B cell (primary cell): ENCODE results near the gene STAT4. TPM values are rescaled to one million over a fixed set of nuclear protein-coding genes. Genes with fewer than 3 reads are reported as not detected.

ENCODE experiments used
- ATAC-seq: fragments of 200-7000 bp; cut with Tn5 transposase; one replicate; pipeline ENCODE4 v1.10.0; 2021; ENCODE audit warnings: low read depth, mild to moderate bottlenecking, moderate number of reproducible peaks, moderate library complexity
- CTCF ChIA-PET: fragments of 350-600 bp; sonication (Branson Sonifier 250); formaldehyde crosslinking; loops from one replicate; lab custom pipeline; 2021; ENCODE audit warnings: antibody characterized with exemption, inconsistent platforms; lab: Charles Lee
- POLR2A ChIA-PET: fragments of 350-600 bp; sonication (Branson Sonifier 250); formaldehyde crosslinking; loops from one replicate; lab custom pipeline; 2021; ENCODE audit warnings: antibody characterized with exemption; lab: Charles Lee
- DNase-seq: peaks from one replicate; pipeline ENCODE4 v3.0.0; 2013
- H2AFZ ChIP-seq: 2 replicates; pipeline ENCODE4 v1.6.1; 2012; ENCODE audit warnings: mild to moderate bottlenecking, low read depth, low read length; ENCODE audit not compliant: insufficient read depth, poor library complexity, severe bottlenecking
- H3K27ac ChIP-seq, 2 donors: 1 replicate in 1 of 2; 2 replicates in 1 of 2; pipeline ENCODE4 v1.5.1; 2012 to 2013; ENCODE audit warnings: low read length in 2 of 2, mild to moderate bottlenecking in 2 of 2, moderate library complexity in 1 of 2
- H3K27me3 ChIP-seq, 4 experiments: fragments of 200-600 bp in 1 of 4; sonication (generic) in 1 of 4; replicated peaks in 1 of 4; 1 replicate in 2 of 4; 2 replicates in 2 of 4; pipeline versions ENCODE4 v1.6.1 to v1.7.0; 2013 to 2016; ENCODE audit warnings: low read length in 3 of 4, mild to moderate bottlenecking in 2 of 4, mixed read lengths in 1 of 4, moderate library complexity in 1 of 4; ENCODE audit not compliant: insufficient read depth in 4 of 4, control insufficient read depth in 3 of 4; ENCODE audit errors: control extremely low read depth in 1 of 4
- H3K36me3 ChIP-seq, 2 experiments: replicated peaks in 1 of 2; 1 replicate in 1 of 2; 2 replicates in 1 of 2; pipeline versions ENCODE4 v1.6.1 to v1.7.1; 2013; ENCODE audit warnings: low read length in 1 of 2; ENCODE audit not compliant: insufficient read depth in 2 of 2, control insufficient read depth in 1 of 2; ENCODE audit errors: control extremely low read depth in 1 of 2, extremely low read depth in 1 of 2
- H3K4me1 ChIP-seq, 2 donors: fragments of 200-600 bp in 1 of 2; sonication (generic) in 1 of 2; 1 replicate in 1 of 2; 2 replicates in 1 of 2; pipeline versions ENCODE4 v1.5.1 to v1.6.1; 2013 to 2017; ENCODE audit warnings: low read length in 2 of 2; ENCODE audit not compliant: control insufficient read depth in 2 of 2, insufficient read depth in 2 of 2
- H3K4me2 ChIP-seq: replicated peaks from 2 replicates; pipeline ENCODE3; 2012; ENCODE audit warnings: mild to moderate bottlenecking, low read depth, low read length; ENCODE audit not compliant: poor library complexity, severe bottlenecking
- H3K4me3 ChIP-seq, 5 experiments: fragments of 200-600 bp in 1 of 5; sonication (generic) in 1 of 5; 1 replicate in 3 of 5; 2 replicates in 2 of 5; pipeline versions ENCODE4 v1.5.1 to v1.7.0; 2011 to 2016; ENCODE audit warnings: low read length in 4 of 5, mild to moderate bottlenecking in 4 of 5, low read depth in 2 of 5, control low read depth in 1 of 5, moderate library complexity in 1 of 5; ENCODE audit not compliant: insufficient read depth in 1 of 5; ENCODE audit errors: control extremely low read depth in 1 of 5, extremely low read depth in 1 of 5
- H3K79me2 ChIP-seq: fragments of 200-600 bp; sonication (generic); one replicate; pipeline ENCODE4 v1.6.0; 2016; ENCODE audit warnings: low read length; ENCODE audit not compliant: control insufficient read depth, insufficient read depth
- H3K9ac ChIP-seq: fragments of 200-600 bp; sonication (generic); 2 replicates; pipeline ENCODE4 v1.6.1; 2017; ENCODE audit warnings: mild to moderate bottlenecking, low read length, moderate library complexity
- H3K9me3 ChIP-seq, 3 donors: one replicate each; pipeline versions ENCODE4 v1.6.1 to v1.7.1; 2013; ENCODE audit warnings: low read length in 2 of 3; ENCODE audit not compliant: control insufficient read depth in 2 of 3, insufficient read depth in 1 of 3; ENCODE audit errors: control extremely low read depth in 1 of 3
- H4K20me1 ChIP-seq: 2 replicates; pipeline ENCODE4 v1.6.0; 2012; ENCODE audit warnings: mild to moderate bottlenecking, low read length; ENCODE audit not compliant: insufficient read depth, control insufficient read depth, poor library complexity, severe bottlenecking
- H3K27ac Mint-ChIP-seq: one replicate; pipeline ENCODE4 v1.8.0; 2021; ENCODE audit warnings: mixed read lengths
- H3K27me3 Mint-ChIP-seq: one replicate; pipeline ENCODE4 v1.8.0; 2021; ENCODE audit warnings: mixed read lengths
- H3K4me1 Mint-ChIP-seq: one replicate; pipeline ENCODE4 v1.8.0; 2021; ENCODE audit warnings: mixed read lengths
- H3K4me3 Mint-ChIP-seq: one replicate; pipeline ENCODE4 v1.8.0; 2021; ENCODE audit warnings: mixed read lengths
- H3K9me3 Mint-ChIP-seq: one replicate; pipeline ENCODE4 v1.8.0; 2022; ENCODE audit warnings: mixed read lengths; ENCODE audit not compliant: insufficient read depth
- CTCF ChIP-seq: fragments of 200-600 bp; IDR thresholded peaks from one replicate; pipeline ENCODE4 v1.8.0; 2022; ENCODE audit warnings: antibody characterized with exemption, mild to moderate bottlenecking
- EZH2 ChIP-seq: IDR thresholded peaks from 2 replicates; pipeline ENCODE4 v1.6.1; 2012; ENCODE audit warnings: borderline replicate concordance, low read depth, mild to moderate bottlenecking, moderate library complexity, low read length; ENCODE audit not compliant: insufficient read depth, poor library complexity, severe bottlenecking
- WGBS: methylation state at CpG from one replicate; pipeline ENCODE4 v1.1.5; 2013; ENCODE audit warnings: missing lambda C conversion rate; ENCODE audit not compliant: insufficient coverage; 5-methylcytosine and 5-hydroxymethylcytosine counted together
- intact Hi-C: fragments of 100-400 bp; cut with micrococcal nuclease; formaldehyde crosslinking; loops from one replicate; pipeline ENCODE4 v1.10.0; 2022
- polyA plus RNA-seq: library from polyadenylated mRNA; depleted of rRNA; stranded (reverse); fragments of >200 nt; gene quantifications from 2 replicates; pipeline ENCODE4 v1.2.3, GENCODE V29; 2012
- total RNA-seq, 2 donors: library from RNA; stranded (reverse); fragments of 120-200 nt in 1 of 2; gene quantifications; 1 replicate in 1 of 2; 2 replicates in 1 of 2; pipeline versions ENCODE4 v1.2.3 to v1.2.4, GENCODE V29; 2013 to 2022

Gene STAT4
- total and polyA plus RNA-seq, 2 donors (not counting 1 experiment from before 2014, with no cell fraction given): 2.0 to 62.1 TPM

- no peaks in the 10 kb centered on the region for H4K20me1 ChIP-seq
- no peak overlapping the region for H3K27ac Mint-ChIP-seq
Observed at GRCh38 chr2:190987938-190988337, 162.9 kb downstream of the STAT4 start.

GRCh38 chr2:190987116-190987515 is 163.7 kb downstream of the STAT4 start:
- no peak overlapping the region for H3K4me3 ChIP-seq
- H2AFZ ChIP-seq: no peak overlapping the region
- no peak for ATAC-seq
- no peak overlapping the region for H3K9ac ChIP-seq
- ChIA-PET CTCF (interaction anchor here (0.7 kb wide), 1 partner anchor 9 kb away, joined by 3 read pairs; no protein-coding TSS in a partner anchor), POLR2A (no interaction called here)
- H3K4me1 ChIP-seq: no peaks in the 10 kb centered on the region
- peaks cover 15 to 98% of the 10 kb centered on the region in 2 experiments for H3K36me3 ChIP-seq
- H4K20me1 ChIP-seq: no peaks in the 10 kb centered on the region
- WGBS: 100% methylated on average over 1 of the region's 1 CpG
- Mint-ChIP-seq H3K27ac (no peak overlapping the region), H3K27me3 (no peaks in the 10 kb centered on the region), H3K9me3 (no peaks in the 10 kb centered on the region), H3K4me1 (peaks cover 2% of the 10 kb centered on the region), H3K4me3 (no peak overlapping the region)
- intact Hi-C loops: no loop called here
- TF ChIP-seq EZH2 (no peak), CTCF (no peak)
- H3K79me2 ChIP-seq: no peaks in the 10 kb centered on the region
- H3K27me3 ChIP-seq: no peaks in the 10 kb centered on the region
- no peak overlapping the region for H3K27ac ChIP-seq
- no peak overlapping the region for H3K4me2 ChIP-seq
- DNase-seq: no peak
- H3K9me3 ChIP-seq: peaks cover 0 to 4% (median 0%) of the 10 kb centered on the region in 3 donors

More at GRCh38 chr2:190987938-190988337, 162.9 kb downstream of the STAT4 start:
- Histone ChIP-seq H3K4me1 (no peaks in the 10 kb centered on the region), H3K9ac (no peak overlapping the region), H3K27ac (no peak overlapping the region), H3K36me3 (peaks cover 12 to 96% of the 10 kb centered on the region in 2 experiments), H2AFZ (no peak overlapping the region), H3K9me3 (peaks cover 0 to 4% (median 0%) of the 10 kb centered on the region in 3 donors), H3K4me2 (no peak overlapping the region), H3K4me3 (no peak overlapping the region), H3K27me3 (no peaks in the 10 kb centered on the region), H3K79me2 (no peaks in the 10 kb centered on the region)
- ChIA-PET POLR2A (no interaction called here), CTCF (interaction anchor here (0.7 kb wide), 1 partner anchor 9 kb away, joined by 3 read pairs; no protein-coding TSS in a partner anchor)
- Mint-ChIP-seq H3K4me3 (no peak overlapping the region), H3K9me3 (no peaks in the 10 kb centered on the region), H3K27me3 (no peaks in the 10 kb centered on the region), H3K4me1 (no peaks in the 10 kb centered on the region)
- whole genome bisulfite sequencing: 100% methylated on average over 5 of the region's 5 CpGs
- ATAC-seq (no peak), DNase-seq (no peak)
- intact Hi-C loops: no loop called here
- TF ChIP-seq CTCF (no peak), EZH2 (no peak)
